Measurements from ENCODE around the gene IRS2. TPM values are rescaled to one million over a fixed set of nuclear protein-coding genes. Genes with fewer than 3 reads are reported as not detected.

Gene IRS2
- total and polyA plus RNA-seq, 2 of the 8 experiments (the other 6 are each of a cell fraction or from before 2014, with no cell fraction given), result 2.6 to 17.0 TPM

DNA sequence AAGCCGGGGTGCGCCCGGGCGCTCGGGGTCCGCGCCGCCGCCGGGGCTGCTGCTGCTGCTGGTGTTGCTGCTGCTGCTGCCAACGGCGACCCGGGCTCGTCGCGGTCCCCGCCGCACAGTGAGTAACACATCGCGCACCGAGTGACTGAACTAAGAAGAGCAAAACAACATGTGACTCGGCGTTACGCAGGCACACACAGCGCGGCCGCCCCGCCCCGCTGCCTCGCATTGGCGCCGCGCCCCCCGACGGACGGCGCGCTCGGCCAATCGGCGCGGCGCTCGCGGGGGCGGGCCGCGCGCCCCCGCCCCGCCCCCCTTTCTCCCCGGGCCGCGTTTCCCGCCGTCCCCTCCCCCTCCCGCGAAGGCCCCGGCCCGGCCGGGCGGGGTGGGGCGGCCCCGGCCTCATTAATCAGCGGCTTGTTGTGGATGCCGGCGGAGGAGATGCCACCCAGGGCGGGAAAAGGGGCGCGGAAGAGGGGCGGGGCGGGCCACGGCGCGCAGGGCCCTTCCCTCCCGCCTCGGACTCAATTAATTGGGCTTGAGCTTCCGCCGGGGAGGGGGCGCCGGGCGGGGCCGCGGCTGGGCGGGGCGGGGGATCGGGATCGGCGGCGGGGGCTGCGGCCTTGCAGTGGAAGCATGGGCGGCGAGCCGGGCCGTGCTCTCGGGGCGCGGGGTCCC lies at the start of gene IRS2 (continued):
- TF ChIP-seq POLR2AphosphoS5 (IDR thresholded peaks at IDR 0.05; ENCODE audit: low read depth, low read length) (peak; percentile 99), BRCA1 (IDR thresholded peaks at IDR 0.05; ENCODE audit: low read depth, low read length) (no peak), RXRA (IDR thresholded peaks at IDR 0.05; ENCODE audit: insufficient read depth, low read depth, low read length) (no peak), EGR1 (IDR thresholded peaks at IDR 0.05; ENCODE audit: borderline replicate concordance, low read depth, low read length) (no peak), GABPA (IDR thresholded peaks at IDR 0.05; ENCODE audit: borderline replicate concordance, insufficient read depth, low read length) (no peak), TAF7 (optimal IDR thresholded peaks at IDR 0.05; ENCODE audit: borderline replicate concordance, low read depth, low read length) (peak; percentile 87), TEAD4 (IDR thresholded peaks at IDR 0.05; ENCODE audit: low read depth, low read length) (no peak), GTF2F1 (IDR thresholded peaks at IDR 0.05; ENCODE audit: borderline replicate concordance, low read depth, low read length) (no peak; the same call in 1 of the 2 replicates), TCF12 (IDR thresholded peaks at IDR 0.05; ENCODE audit: low read depth, low read length) (no peak), CTBP2 (IDR thresholded peaks at IDR 0.05; ENCODE audit: borderline replicate concordance, insufficient read depth, insufficient read length, low read length) (no peak)
- TF ChIP-seq, protein P1, sequence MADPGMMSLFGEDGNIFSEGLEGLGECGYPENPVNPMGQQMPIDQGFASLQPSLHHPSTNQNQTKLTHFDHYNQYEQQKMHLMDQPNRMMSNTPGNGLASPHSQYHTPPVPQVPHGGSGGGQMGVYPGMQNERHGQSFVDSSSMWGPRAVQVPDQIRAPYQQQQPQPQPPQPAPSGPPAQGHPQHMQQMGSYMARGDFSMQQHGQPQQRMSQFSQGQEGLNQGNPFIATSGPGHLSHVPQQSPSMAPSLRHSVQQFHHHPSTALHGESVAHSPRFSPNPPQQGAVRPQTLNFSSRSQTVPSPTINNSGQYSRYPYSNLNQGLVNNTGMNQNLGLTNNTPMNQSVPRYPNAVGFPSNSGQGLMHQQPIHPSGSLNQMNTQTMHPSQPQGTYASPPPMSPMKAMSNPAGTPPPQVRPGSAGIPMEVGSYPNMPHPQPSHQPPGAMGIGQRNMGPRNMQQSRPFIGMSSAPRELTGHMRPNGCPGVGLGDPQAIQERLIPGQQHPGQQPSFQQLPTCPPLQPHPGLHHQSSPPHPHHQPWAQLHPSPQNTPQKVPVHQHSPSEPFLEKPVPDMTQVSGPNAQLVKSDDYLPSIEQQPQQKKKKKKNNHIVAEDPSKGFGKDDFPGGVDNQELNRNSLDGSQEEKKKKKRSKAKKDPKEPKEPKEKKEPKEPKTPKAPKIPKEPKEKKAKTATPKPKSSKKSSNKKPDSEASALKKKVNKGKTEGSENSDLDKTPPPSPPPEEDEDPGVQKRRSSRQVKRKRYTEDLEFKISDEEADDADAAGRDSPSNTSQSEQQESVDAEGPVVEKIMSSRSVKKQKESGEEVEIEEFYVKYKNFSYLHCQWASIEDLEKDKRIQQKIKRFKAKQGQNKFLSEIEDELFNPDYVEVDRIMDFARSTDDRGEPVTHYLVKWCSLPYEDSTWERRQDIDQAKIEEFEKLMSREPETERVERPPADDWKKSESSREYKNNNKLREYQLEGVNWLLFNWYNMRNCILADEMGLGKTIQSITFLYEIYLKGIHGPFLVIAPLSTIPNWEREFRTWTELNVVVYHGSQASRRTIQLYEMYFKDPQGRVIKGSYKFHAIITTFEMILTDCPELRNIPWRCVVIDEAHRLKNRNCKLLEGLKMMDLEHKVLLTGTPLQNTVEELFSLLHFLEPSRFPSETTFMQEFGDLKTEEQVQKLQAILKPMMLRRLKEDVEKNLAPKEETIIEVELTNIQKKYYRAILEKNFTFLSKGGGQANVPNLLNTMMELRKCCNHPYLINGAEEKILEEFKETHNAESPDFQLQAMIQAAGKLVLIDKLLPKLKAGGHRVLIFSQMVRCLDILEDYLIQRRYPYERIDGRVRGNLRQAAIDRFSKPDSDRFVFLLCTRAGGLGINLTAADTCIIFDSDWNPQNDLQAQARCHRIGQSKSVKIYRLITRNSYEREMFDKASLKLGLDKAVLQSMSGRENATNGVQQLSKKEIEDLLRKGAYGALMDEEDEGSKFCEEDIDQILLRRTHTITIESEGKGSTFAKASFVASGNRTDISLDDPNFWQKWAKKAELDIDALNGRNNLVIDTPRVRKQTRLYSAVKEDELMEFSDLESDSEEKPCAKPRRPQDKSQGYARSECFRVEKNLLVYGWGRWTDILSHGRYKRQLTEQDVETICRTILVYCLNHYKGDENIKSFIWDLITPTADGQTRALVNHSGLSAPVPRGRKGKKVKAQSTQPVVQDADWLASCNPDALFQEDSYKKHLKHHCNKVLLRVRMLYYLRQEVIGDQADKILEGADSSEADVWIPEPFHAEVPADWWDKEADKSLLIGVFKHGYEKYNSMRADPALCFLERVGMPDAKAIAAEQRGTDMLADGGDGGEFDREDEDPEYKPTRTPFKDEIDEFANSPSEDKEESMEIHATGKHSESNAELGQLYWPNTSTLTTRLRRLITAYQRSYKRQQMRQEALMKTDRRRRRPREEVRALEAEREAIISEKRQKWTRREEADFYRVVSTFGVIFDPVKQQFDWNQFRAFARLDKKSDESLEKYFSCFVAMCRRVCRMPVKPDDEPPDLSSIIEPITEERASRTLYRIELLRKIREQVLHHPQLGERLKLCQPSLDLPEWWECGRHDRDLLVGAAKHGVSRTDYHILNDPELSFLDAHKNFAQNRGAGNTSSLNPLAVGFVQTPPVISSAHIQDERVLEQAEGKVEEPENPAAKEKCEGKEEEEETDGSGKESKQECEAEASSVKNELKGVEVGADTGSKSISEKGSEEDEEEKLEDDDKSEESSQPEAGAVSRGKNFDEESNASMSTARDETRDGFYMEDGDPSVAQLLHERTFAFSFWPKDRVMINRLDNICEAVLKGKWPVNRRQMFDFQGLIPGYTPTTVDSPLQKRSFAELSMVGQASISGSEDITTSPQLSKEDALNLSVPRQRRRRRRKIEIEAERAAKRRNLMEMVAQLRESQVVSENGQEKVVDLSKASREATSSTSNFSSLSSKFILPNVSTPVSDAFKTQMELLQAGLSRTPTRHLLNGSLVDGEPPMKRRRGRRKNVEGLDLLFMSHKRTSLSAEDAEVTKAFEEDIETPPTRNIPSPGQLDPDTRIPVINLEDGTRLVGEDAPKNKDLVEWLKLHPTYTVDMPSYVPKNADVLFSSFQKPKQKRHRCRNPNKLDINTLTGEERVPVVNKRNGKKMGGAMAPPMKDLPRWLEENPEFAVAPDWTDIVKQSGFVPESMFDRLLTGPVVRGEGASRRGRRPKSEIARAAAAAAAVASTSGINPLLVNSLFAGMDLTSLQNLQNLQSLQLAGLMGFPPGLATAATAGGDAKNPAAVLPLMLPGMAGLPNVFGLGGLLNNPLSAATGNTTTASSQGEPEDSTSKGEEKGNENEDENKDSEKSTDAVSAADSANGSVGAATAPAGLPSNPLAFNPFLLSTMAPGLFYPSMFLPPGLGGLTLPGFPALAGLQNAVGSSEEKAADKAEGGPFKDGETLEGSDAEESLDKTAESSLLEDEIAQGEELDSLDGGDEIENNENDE (IDR thresholded peaks at IDR 0.05; ENCODE audit: insufficient replicate concordance, low read length), result no peak

Data from H1 (cell line).